ENCODE measurements around the gene TSG101. TPM values are rescaled to one million over a fixed set of nuclear protein-coding genes. Genes with fewer than 3 reads are reported as not detected.

The TSG101 gene
- total RNA-seq, 1 experiment from 2014 or later = 46.9 TPM

DNA sequence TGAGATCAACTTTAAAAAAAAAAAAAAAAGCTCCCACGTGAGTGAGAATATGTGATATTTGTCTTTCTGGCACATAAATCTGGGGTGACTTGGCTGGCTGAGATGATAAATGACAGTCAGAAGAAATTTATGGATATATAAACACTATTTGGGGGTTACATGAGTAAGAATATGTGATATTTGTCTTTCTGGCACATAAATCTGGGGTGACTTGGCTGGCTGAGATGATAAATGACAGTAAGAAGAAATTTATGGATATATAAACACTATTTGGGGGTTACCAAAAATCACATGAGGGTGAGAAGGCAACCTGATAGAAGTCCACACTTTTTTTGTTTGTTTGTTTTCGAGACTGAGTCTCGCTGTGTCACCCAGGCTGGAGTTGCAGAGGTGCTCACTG lies 6.6 kb upstream of the TSG101 start:
- H3K27me3 ChIP-seq (ENCODE audit: low read length) = no peaks in the 10 kb centered on the region
- H3K9me3 ChIP-seq (ENCODE audit: low read length) = no peaks in the 10 kb centered on the region
- H3K27ac ChIP-seq (ENCODE audit: low read length) = no peak overlapping the region
- intact Hi-C loops (cut with micrococcal nuclease) = loop anchor here (5.0 kb wide), 1 partner anchor 44 kb away; no protein-coding TSS in a partner anchor
- no peaks in the 10 kb centered on the region for H3F3A ChIP-seq (ENCODE audit: low read length, unreplicated experiment)
- H3K9me2 ChIP-seq (replicated peaks; ENCODE audit: low read length) = no peaks in the 10 kb centered on the region
- no peak overlapping the region for H3K4me2 ChIP-seq (ENCODE audit: low read length)
- DNase-seq = no peak
- H3K4me3 ChIP-seq (ENCODE audit: low read length) = no peak overlapping the region
- peaks cover 14% of the 10 kb centered on the region for H3K4me1 ChIP-seq (ENCODE audit: insufficient read depth, low read length)
- ChIA-PET POLR2A (ENCODE audit: unreplicated experiment) (no interaction called here), CTCF (no interaction called here)
- TF ChIP-seq, protein P1, sequence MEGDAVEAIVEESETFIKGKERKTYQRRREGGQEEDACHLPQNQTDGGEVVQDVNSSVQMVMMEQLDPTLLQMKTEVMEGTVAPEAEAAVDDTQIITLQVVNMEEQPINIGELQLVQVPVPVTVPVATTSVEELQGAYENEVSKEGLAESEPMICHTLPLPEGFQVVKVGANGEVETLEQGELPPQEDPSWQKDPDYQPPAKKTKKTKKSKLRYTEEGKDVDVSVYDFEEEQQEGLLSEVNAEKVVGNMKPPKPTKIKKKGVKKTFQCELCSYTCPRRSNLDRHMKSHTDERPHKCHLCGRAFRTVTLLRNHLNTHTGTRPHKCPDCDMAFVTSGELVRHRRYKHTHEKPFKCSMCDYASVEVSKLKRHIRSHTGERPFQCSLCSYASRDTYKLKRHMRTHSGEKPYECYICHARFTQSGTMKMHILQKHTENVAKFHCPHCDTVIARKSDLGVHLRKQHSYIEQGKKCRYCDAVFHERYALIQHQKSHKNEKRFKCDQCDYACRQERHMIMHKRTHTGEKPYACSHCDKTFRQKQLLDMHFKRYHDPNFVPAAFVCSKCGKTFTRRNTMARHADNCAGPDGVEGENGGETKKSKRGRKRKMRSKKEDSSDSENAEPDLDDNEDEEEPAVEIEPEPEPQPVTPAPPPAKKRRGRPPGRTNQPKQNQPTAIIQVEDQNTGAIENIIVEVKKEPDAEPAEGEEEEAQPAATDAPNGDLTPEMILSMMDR (conservative IDR thresholded peaks at IDR 0.05; ENCODE audit: low read depth, low read length) = no peak
- TF ChIP-seq EZH2phosphoT487 (IDR thresholded peaks at IDR 0.05; ENCODE audit: borderline replicate concordance, low read length) (no peak), EZH2 (IDR thresholded peaks at IDR 0.05; ENCODE audit: low read length, unreplicated experiment) (no peak)
- no peaks in the 10 kb centered on the region; the same call in 1 of the 2 replicates for H3K36me3 ChIP-seq (ENCODE audit: low read depth, low read length)
- BruUV-seq (replicated peaks) = no TSS peak
- ATAC-seq = no peak
- no peaks in the 10 kb centered on the region for H4K20me1 ChIP-seq (ENCODE audit: low read length)
- no peak overlapping the region for H3K9ac ChIP-seq (ENCODE audit: low read length)
- H3K79me2 ChIP-seq (ENCODE audit: low read length) = peaks cover 18% of the 10 kb centered on the region
- no peak overlapping the region for H2AFZ ChIP-seq (ENCODE audit: low read length)

DNA sequence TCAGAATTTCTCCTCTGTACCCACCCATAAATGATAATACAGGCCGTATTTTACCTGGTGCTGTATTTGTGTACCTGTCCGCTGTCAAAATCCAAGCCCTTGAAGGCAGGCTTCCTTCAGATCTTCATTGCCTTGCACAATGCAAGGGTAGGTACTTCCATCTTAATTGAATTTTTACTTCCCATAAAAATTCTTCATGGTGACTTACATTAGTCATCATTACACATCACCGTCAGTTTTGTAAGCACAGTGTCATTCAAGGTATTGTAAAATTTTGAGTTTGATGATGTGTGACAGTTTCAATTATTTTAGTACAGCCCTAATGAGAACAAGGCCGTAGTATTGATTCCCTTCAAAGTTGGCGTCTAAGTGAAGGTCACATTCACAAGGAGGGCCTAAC lies 770 bp upstream of the TSG101 start:
- POLR2A ChIA-PET (ENCODE audit: unreplicated experiment) = interaction anchor here (1.4 to 2.0 kb wide), 2 partner anchors 34 to 132 kb away, joined by 4 to 5 read pairs; no protein-coding TSS in a partner anchor
- intact Hi-C loops (cut with micrococcal nuclease) = loop anchor here (2.0 to 10.0 kb wide), 5 partner anchors 35 to 283 kb away; partner anchors contain the start of genes GTF2H1, HPS5, SAA2 and SPTY2D1
- no peak for TF ChIP-seq EZH2phosphoT487 (IDR thresholded peaks at IDR 0.05; ENCODE audit: borderline replicate concordance, low read length)
- TF ChIP-seq, protein P1 (conservative IDR thresholded peaks at IDR 0.05; ENCODE audit: low read depth, low read length) = no peak
- no peak for TF ChIP-seq EZH2 (IDR thresholded peaks at IDR 0.05; ENCODE audit: low read length, unreplicated experiment)
- Histone ChIP-seq H3K9me2 (replicated peaks; ENCODE audit: low read length) (no peaks in the 10 kb centered on the region), H3F3A (ENCODE audit: low read length, unreplicated experiment) (no peaks in the 10 kb centered on the region), H3K27me3 (ENCODE audit: low read length) (no peaks in the 10 kb centered on the region), H3K4me2 (ENCODE audit: low read length) (peak overlapping the region; percentile 82), H3K9ac (ENCODE audit: low read length) (peak overlapping the region; percentile 94), H3K4me3 (ENCODE audit: low read length) (peak overlapping the region; percentile 81), H3K27ac (ENCODE audit: low read length) (peak overlapping the region; percentile 92), H3K79me2 (ENCODE audit: low read length) (peaks cover 52% of the 10 kb centered on the region), H4K20me1 (ENCODE audit: low read length) (0 out of 2 replicates have a peak, but pooled peaks cover 5% of the 10 kb centered on the region), H2AFZ (ENCODE audit: low read length) (no peak overlapping the region), H3K9me3 (ENCODE audit: low read length) (no peaks in the 10 kb centered on the region), H3K4me1 (ENCODE audit: insufficient read depth, low read length) (peaks cover 32% of the 10 kb centered on the region), H3K36me3 (ENCODE audit: low read depth, low read length) (no peaks in the 10 kb centered on the region)
- DNase-seq (peak; percentile 66), ATAC-seq (peak; percentile 28)
- no TSS peak for BruUV-seq (replicated peaks)
- CTCF ChIA-PET = no interaction called here

DNA sequence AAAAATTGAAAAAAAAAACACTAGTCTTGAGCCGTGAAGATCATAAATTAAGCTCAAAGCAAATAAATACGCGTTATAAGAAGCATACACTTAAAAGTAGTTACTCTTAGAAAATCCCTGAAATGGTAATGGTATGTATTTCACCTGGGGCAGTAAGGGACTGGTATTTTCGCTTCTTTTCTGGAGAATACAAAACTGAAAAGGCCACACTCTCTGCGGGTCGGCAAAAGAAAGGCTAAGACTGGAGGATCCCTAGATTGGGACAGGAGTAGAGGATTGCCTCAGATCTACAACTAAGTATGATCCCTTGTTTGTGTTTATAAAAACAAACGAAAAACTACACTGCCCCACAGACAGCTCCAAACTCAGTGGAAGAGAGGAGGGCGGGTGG lies 617 bp downstream of the TSG101 start:
- Histone ChIP-seq H2AFZ (ENCODE audit: low read length) (peak overlapping the region; percentile 85), H3K9me2 (replicated peaks; ENCODE audit: low read length) (no peaks in the 10 kb centered on the region), H3F3A (ENCODE audit: low read length, unreplicated experiment) (no peaks in the 10 kb centered on the region), H3K4me1 (ENCODE audit: insufficient read depth, low read length) (peaks cover 26% of the 10 kb centered on the region), H4K20me1 (ENCODE audit: low read length) (0 out of 2 replicates have a peak, but pooled peaks cover 6% of the 10 kb centered on the region), H3K4me2 (ENCODE audit: low read length) (peak overlapping the region; percentile 82), H3K27me3 (ENCODE audit: low read length) (no peaks in the 10 kb centered on the region), H3K9ac (ENCODE audit: low read length) (peak overlapping the region; percentile 94), H3K36me3 (ENCODE audit: low read depth, low read length) (no peaks in the 10 kb centered on the region), H3K27ac (ENCODE audit: low read length) (peak overlapping the region; percentile 92), H3K79me2 (ENCODE audit: low read length) (peaks cover 61% of the 10 kb centered on the region), H3K9me3 (ENCODE audit: low read length) (no peaks in the 10 kb centered on the region), H3K4me3 (ENCODE audit: low read length) (peak overlapping the region; percentile 81)
- ChIA-PET POLR2A (ENCODE audit: unreplicated experiment) (interaction anchor here (0.6 to 2.0 kb wide), 7 partner anchors 8 to 239 kb away, joined by 3 to 9 read pairs (median 4); no protein-coding TSS in a partner anchor), CTCF (interaction anchor here (0.6 to 0.7 kb wide), 2 partner anchors 15 to 290 kb away, joined by 3 read pairs; no protein-coding TSS in a partner anchor)
- no TSS peak for BruUV-seq (replicated peaks)
- DNase-seq (no peak), ATAC-seq (no peak)
- TF ChIP-seq EZH2phosphoT487 (IDR thresholded peaks at IDR 0.05; ENCODE audit: borderline replicate concordance, low read length) = no peak
- TF ChIP-seq EZH2 (IDR thresholded peaks at IDR 0.05; ENCODE audit: low read length, unreplicated experiment) = no peak
- TF ChIP-seq, protein P1 (conservative IDR thresholded peaks at IDR 0.05; ENCODE audit: low read depth, low read length) = no peak
- intact Hi-C loops (cut with micrococcal nuclease) = loop anchor here (1.0 to 10.0 kb wide), 6 partner anchors 33 to 281 kb away; partner anchors contain the start of genes GTF2H1, HPS5, SAA2 and SPTY2D1

Measured in PC-3 (cell line).